Endothelial cell of umbilical vein (primary cell): ENCODE data around the gene RMND1. TPM values are rescaled to one million over a fixed set of nuclear protein-coding genes. Genes with fewer than 3 reads are reported as not detected.

Experiments used
- BruUV-seq: library from RNA; stranded (reverse); fragments of 400-500 nt; replicated peaks from 2 replicates; lab custom pipeline; 2021; lab: Mats Ljungman, UMichigan
- CTCF ChIA-PET: fragments of 300-600, 350-600 bp; sonication (Branson Sonifier 250); formaldehyde crosslinking; loops from one replicate; lab custom pipeline; 2021; ENCODE audit warnings: antibody characterized with exemption, inconsistent platforms; lab: Charles Lee
- POLR2A ChIA-PET: fragments of 300-600, 350-600 bp; sonication (Branson Sonifier 250); formaldehyde crosslinking; loops from one replicate; lab custom pipeline; 2021; ENCODE audit warnings: antibody characterized with exemption, inconsistent platforms; lab: Charles Lee
- DNase-seq: peaks from one replicate; pipeline ENCODE4 v3.0.0-alpha.2; 2011; ENCODE audit warnings: low read depth, low spot score
- FAIRE-seq: peaks from 2 replicates; lab custom pipeline; 2011; peaks lifted over from hg19 to GRCh38; lab: Jason Lieb, UNC
- H2AFZ ChIP-seq: 2 replicates; pipeline ENCODE4 v1.6.0; 2012; ENCODE audit warnings: low read depth, low read length, control low read depth, inconsistent platforms
- H3K27ac ChIP-seq: 2 replicates; pipeline ENCODE4 v1.5.1; 2011; ENCODE audit warnings: low read depth, mild to moderate bottlenecking, control low read depth, low read length, moderate library complexity; ENCODE audit not compliant: insufficient read depth
- H3K27me3 ChIP-seq, 2 experiments: 2 replicates each; pipeline versions ENCODE4 v1.6.0 to v1.6.1; 2011; ENCODE audit warnings: low read length in 2 of 2, mixed read lengths in 1 of 2; ENCODE audit not compliant: control insufficient read depth in 2 of 2, insufficient read depth in 2 of 2
- H3K36me3 ChIP-seq, 2 experiments: 2 replicates in 1 of 2; 3 replicates in 1 of 2; pipeline ENCODE4 v1.5.1; 2011; ENCODE audit warnings: low read length in 2 of 2, mild to moderate bottlenecking in 1 of 2, moderate library complexity in 1 of 2; ENCODE audit not compliant: control insufficient read depth in 2 of 2, insufficient read depth in 2 of 2; ENCODE audit errors: extremely low read depth in 1 of 2
- H3K4me1 ChIP-seq: 3 replicates; pipeline ENCODE4 v1.5.1; 2011; ENCODE audit warnings: mild to moderate bottlenecking, low read length; ENCODE audit not compliant: control insufficient read depth, insufficient read depth; ENCODE audit errors: extremely low read depth
- H3K4me2 ChIP-seq: 2 replicates; pipeline ENCODE4 v1.6.1; 2011; ENCODE audit warnings: low read length, control low read depth, mixed read lengths; ENCODE audit not compliant: insufficient read depth
- H3K4me3 ChIP-seq, 3 experiments: fragments of 200-600 bp in 1 of 3; sonication (generic), shearing (Covaris generic) in 1 of 3; replicated peaks in 1 of 3; 2 replicates each; pipeline ENCODE4 v1.5.1; 2011 to 2016; ENCODE audit warnings: control low read depth in 3 of 3, low read length in 3 of 3, mild to moderate bottlenecking in 2 of 3, inconsistent platforms in 1 of 3, low read depth in 1 of 3, moderate library complexity in 1 of 3; ENCODE audit not compliant: insufficient read depth in 1 of 3
- H3K79me2 ChIP-seq: 2 replicates; pipeline ENCODE4 v1.6.0; 2012; ENCODE audit warnings: low read length, inconsistent platforms; ENCODE audit not compliant: control insufficient read depth, insufficient read depth
- H3K9ac ChIP-seq: replicated peaks from 2 replicates; pipeline ENCODE3; 2011; ENCODE audit warnings: low read length, control low read depth; ENCODE audit not compliant: insufficient read depth; ENCODE audit errors: extremely low read depth
- H3K9me1 ChIP-seq: replicated peaks from 3 replicates; pipeline ENCODE4 v1.6.0; 2011; ENCODE audit warnings: mild to moderate bottlenecking, low read length; ENCODE audit not compliant: control insufficient read depth, insufficient read depth; ENCODE audit errors: extremely low read depth
- H3K9me3 ChIP-seq: replicated peaks from 2 replicates; pipeline ENCODE4 v1.5.1; 2012; ENCODE audit warnings: low read length, inconsistent platforms; ENCODE audit not compliant: control insufficient read depth, insufficient read depth
- H4K20me1 ChIP-seq: replicated peaks from 2 replicates; pipeline ENCODE3; 2011; ENCODE audit warnings: mild to moderate bottlenecking, low read length; ENCODE audit not compliant: control insufficient read depth, insufficient read depth; ENCODE audit errors: extremely low read depth
- EZH2 ChIP-seq: IDR thresholded peaks from 2 replicates; pipeline ENCODE4 v1.6.1; 2012; ENCODE audit warnings: borderline replicate concordance, low read depth, mild to moderate bottlenecking, moderate library complexity, low read length, inconsistent platforms; ENCODE audit not compliant: severe bottlenecking
- FOS ChIP-seq: IDR thresholded peaks from 2 replicates; pipeline ENCODE4 v1.6.1; 2011; ENCODE audit warnings: mild to moderate bottlenecking, low read length, moderate library complexity, borderline replicate concordance; ENCODE audit not compliant: insufficient read depth
- GATA2 ChIP-seq: IDR thresholded peaks from 2 replicates; pipeline ENCODE4 v1.7.0; 2011; ENCODE audit warnings: low read depth, mild to moderate bottlenecking, moderate library complexity, mixed read lengths, low read length; ENCODE audit not compliant: insufficient read length, insufficient read depth
- JUN ChIP-seq: IDR thresholded peaks from 2 replicates; pipeline ENCODE4 v1.6.1; 2011; ENCODE audit warnings: borderline replicate concordance, low read depth; ENCODE audit not compliant: insufficient read length, insufficient read depth
- MYC ChIP-seq: IDR thresholded peaks from one replicate; pipeline ENCODE4 v1.6.1; 2011; ENCODE audit warnings: mild to moderate bottlenecking, low read depth, low read length
- POLR2A ChIP-seq: IDR thresholded peaks from 2 replicates; pipeline ENCODE4 v1.6.1; 2012; ENCODE audit warnings: low read depth, mild to moderate bottlenecking, control low read depth, low read length
- POLR2AphosphoS5 ChIP-seq: IDR thresholded peaks from 2 replicates; pipeline ENCODE4 v1.6.1; 2012; ENCODE audit warnings: low read depth, mild to moderate bottlenecking, control low read depth, low read length, moderate library complexity; ENCODE audit not compliant: insufficient read depth
- dilution Hi-C: fragments of 300-500 bp; cut with MboI; formaldehyde crosslinking; loops from one replicate; pipeline ENCODE4 v1.15.0; 2019; ENCODE audit warnings: low sequenced_read_pairs; ENCODE audit not compliant: extremely low pct_ligation_motif_present
- intact Hi-C: fragments of 100-400 bp; cut with micrococcal nuclease; formaldehyde crosslinking; loops from one replicate; pipeline ENCODE4 v1.10.0; 2022
- polyA plus RNA-seq, 4 experiments: library from polyadenylated mRNA; depleted of rRNA in 3 of 4; stranded (reverse) in 3 of 4; unstranded in 1 of 4; fragments of >200 nt; gene quantifications; 2 replicates each; pipeline versions ENCODE4 v1.2.1 to v1.2.3, GENCODE V29; 2011 to 2012; ENCODE audit warnings: missing spikeins in 1 of 4
- total RNA-seq: library from RNA; stranded (reverse); gene quantifications from 2 replicates; pipeline ENCODE4 v1.2.3, GENCODE V29; 2021
- TF ChIP-seq, protein P1 (sequence below): IDR thresholded peaks from 2 replicates; pipeline ENCODE4 v1.6.1; 2011; ENCODE audit not compliant: insufficient read depth, insufficient read length
- TF ChIP-seq, protein P2 (sequence below), 2 donors: IDR thresholded peaks; 1 replicate in 1 of 2; 2 replicates in 1 of 2; pipeline ENCODE4 v1.5.1; 2011; ENCODE audit warnings: low read length in 2 of 2, mild to moderate bottlenecking in 2 of 2, moderate library complexity in 2 of 2, control low read depth in 1 of 2, inconsistent platforms in 1 of 2, low read depth in 1 of 2; ENCODE audit not compliant: insufficient read depth in 1 of 2; ENCODE audit errors: extremely low read depth in 1 of 2

The RMND1 gene
- total and polyA plus RNA-seq, 2 donors (not counting 3 experiments of a cell fraction or from before 2014, with no cell fraction given) = 6.3 to 21.4 TPM

DNA sequence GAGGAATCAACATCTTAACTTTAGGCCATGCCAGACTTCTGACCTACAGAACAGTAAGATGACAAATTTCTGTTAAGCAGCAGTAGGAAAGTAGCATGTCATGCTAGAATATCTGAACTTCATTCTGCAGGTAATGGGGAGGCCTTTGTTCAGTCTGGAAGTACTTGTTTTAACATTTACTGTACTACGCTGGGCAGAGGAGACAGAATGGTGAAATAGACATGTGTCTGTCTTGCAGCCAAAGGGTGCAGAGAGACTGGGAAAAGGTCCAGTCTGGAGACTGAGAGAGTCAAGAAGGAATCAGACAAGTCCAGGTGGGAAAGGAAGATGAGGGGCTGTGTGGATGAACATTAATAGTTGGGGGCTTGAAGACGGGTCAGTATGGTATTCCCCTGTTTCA, 43.1 kb downstream of the RMND1 start:
- ChIA-PET CTCF (no interaction called here), POLR2A (no interaction called here)
- dilution Hi-C loops (no loop called here), intact Hi-C loops (no loop called here)
- H3K36me3 ChIP-seq = peaks cover 3 to 16% of the 10 kb centered on the region in 2 experiments
- no peak for FAIRE-seq
- H3K4me1 ChIP-seq = no peaks in the 10 kb centered on the region
- no peak overlapping the region for H2AFZ ChIP-seq
- H3K9me3 ChIP-seq = no peaks in the 10 kb centered on the region
- no peak overlapping the region for H3K4me2 ChIP-seq
- no peaks in the 10 kb centered on the region for H4K20me1 ChIP-seq
- H3K9ac ChIP-seq = no peak overlapping the region
- TF ChIP-seq MYC (no peak), POLR2AphosphoS5 (no peak), POLR2A (no peak), GATA2 (no peak), FOS (no peak), JUN (no peak), EZH2 (no peak)
- TF ChIP-seq, protein P1, sequence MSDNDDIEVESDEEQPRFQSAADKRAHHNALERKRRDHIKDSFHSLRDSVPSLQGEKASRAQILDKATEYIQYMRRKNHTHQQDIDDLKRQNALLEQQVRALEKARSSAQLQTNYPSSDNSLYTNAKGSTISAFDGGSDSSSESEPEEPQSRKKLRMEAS = no peak
- TF ChIP-seq, protein P2, sequence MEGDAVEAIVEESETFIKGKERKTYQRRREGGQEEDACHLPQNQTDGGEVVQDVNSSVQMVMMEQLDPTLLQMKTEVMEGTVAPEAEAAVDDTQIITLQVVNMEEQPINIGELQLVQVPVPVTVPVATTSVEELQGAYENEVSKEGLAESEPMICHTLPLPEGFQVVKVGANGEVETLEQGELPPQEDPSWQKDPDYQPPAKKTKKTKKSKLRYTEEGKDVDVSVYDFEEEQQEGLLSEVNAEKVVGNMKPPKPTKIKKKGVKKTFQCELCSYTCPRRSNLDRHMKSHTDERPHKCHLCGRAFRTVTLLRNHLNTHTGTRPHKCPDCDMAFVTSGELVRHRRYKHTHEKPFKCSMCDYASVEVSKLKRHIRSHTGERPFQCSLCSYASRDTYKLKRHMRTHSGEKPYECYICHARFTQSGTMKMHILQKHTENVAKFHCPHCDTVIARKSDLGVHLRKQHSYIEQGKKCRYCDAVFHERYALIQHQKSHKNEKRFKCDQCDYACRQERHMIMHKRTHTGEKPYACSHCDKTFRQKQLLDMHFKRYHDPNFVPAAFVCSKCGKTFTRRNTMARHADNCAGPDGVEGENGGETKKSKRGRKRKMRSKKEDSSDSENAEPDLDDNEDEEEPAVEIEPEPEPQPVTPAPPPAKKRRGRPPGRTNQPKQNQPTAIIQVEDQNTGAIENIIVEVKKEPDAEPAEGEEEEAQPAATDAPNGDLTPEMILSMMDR (IDR thresholded peaks at IDR 0.05; ENCODE audit: extremely low read depth in 1 of 2, insufficient read depth in 1 of 2, low read depth in 1 of 2, low read length in 2 of 2) = no peak
- peaks cover 3% of the 10 kb centered on the region for H3K79me2 ChIP-seq
- H3K9me1 ChIP-seq = no peaks in the 10 kb centered on the region
- H3K27me3 ChIP-seq = no peaks in the 10 kb centered on the region
- H3K27ac ChIP-seq = no peak overlapping the region
- BruUV-seq = no TSS peak
- no peak overlapping the region for H3K4me3 ChIP-seq
- no peak for DNase-seq
